HFF-Myc (cell line): ENCODE results near the gene BCL2L15.

ENCODE experiments used
- DNase-seq: peaks from one replicate; pipeline ENCODE4 v3.0.0-alpha.2; 2011; ENCODE audit warnings: low read depth; ENCODE audit errors: extremely low read depth
- H3K4me3 ChIP-seq: replicated peaks from 2 replicates; pipeline ENCODE4 v1.5.1; 2011; ENCODE audit warnings: low read depth, mild to moderate bottlenecking, control low read depth, low read length
- TF ChIP-seq, protein P1 (sequence below): IDR thresholded peaks from 2 replicates; pipeline ENCODE4 v1.5.1; 2012; ENCODE audit warnings: mild to moderate bottlenecking, low read depth, low read length, control low read depth; ENCODE audit errors: missing control alignments

Gene BCL2L15

GRCh38 chr1:113872219-113872935 is 15.0 kb downstream of the BCL2L15 start:
- H3K4me3 ChIP-seq, result no peak overlapping the region
- TF ChIP-seq, protein P1, sequence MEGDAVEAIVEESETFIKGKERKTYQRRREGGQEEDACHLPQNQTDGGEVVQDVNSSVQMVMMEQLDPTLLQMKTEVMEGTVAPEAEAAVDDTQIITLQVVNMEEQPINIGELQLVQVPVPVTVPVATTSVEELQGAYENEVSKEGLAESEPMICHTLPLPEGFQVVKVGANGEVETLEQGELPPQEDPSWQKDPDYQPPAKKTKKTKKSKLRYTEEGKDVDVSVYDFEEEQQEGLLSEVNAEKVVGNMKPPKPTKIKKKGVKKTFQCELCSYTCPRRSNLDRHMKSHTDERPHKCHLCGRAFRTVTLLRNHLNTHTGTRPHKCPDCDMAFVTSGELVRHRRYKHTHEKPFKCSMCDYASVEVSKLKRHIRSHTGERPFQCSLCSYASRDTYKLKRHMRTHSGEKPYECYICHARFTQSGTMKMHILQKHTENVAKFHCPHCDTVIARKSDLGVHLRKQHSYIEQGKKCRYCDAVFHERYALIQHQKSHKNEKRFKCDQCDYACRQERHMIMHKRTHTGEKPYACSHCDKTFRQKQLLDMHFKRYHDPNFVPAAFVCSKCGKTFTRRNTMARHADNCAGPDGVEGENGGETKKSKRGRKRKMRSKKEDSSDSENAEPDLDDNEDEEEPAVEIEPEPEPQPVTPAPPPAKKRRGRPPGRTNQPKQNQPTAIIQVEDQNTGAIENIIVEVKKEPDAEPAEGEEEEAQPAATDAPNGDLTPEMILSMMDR, result no peak
- no peak for DNase-seq

DNA sequence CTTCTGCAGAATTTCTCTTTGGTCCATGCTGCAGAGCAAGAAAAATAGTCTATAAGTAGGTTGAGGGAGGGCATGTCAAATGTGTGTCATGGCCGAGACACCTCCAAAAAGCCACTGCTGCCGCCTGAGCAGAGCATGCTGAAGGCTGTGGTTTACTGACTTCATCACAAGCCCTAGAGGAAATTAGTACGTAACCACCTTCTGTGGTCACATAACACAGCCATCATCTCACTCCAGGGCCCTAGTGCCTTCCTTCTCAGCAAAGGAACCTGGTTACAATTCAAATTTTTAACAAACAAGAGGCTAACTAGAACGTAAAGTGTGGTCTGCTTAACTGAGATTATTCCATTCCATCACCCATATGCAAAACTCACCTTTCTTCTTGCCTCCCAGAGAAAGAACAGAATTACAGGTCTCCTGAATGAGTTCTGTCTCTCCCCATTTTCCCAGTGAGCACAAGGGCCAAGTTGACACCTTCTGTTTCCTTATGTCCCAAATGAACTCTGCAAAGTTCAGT is 15.7 kb downstream of the BCL2L15 start, which contains the start of gene PTPN22:
PTPN22 (minus strand) TSS at position 116 of the 517 bp plus-strand sequence.
- H3K4me3 ChIP-seq, result no peak within 1 kb of the TSS
- TF ChIP-seq, protein P1, result no peak
- DNase-seq, result peak; percentile 38

- H3K4me3 ChIP-seq, result no peak overlapping the region
- DNase-seq, result no peak
- TF ChIP-seq, protein P1, result no peak
Observed at GRCh38 chr1:113870778-113871177, 16.6 kb downstream of the BCL2L15 start.

DNA sequence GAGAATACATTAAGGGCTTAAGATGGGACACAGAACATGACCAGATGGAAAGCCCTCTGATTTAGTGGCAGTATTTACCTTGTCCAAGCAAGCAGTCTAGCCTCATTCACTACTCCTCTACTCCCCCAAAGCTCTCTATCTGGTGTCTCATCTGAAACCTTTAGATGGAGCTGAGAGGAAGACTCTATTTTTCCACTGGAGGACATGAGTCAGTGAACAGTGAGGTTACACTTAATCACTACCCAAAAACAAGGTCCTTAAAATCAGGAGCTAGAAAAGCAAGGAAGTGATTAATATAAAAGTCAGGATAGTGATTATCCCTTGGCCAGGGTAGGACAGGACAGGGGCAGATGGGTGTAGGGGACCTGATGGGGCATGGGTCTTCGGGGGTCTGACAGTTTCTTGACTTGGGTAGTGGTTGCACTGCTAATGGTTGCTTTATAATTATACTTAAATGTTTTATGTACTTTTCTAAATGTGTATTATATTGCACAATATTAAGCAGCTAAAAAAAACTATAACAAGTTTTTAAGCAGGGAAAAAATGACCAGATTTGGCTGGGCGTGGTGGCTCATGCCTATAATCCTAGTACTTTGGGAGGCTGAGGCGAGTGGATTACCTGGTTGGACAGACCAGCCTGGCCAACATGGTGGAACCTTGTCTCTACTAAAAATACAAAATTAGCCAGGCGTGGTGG is 18.8 kb downstream of the BCL2L15 start:
- no peak for DNase-seq
- TF ChIP-seq, protein P1, result no peak
- no peak overlapping the region for H3K4me3 ChIP-seq

DNA sequence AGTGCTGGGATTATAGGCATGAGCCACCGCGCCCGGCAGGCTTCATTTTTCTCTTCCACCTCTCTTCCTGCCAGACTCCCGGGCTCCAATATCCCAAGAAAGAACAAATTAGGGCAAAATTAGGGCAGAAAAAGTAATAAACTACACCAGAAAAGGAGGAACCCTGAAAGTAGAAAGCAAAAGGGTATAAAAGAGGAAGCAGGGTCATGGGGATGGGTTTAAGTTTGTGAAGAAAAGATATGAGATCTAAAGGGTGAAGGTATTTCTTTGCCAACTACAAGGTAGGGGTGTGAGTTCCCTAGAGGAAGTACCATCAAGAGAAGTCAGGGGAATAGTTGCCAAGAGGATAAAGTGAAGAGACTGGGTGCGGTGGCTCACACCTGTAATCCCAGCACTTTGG is 25.7 kb downstream of the BCL2L15 start:
- TF ChIP-seq, protein P1, result no peak
- H3K4me3 ChIP-seq, result no peak overlapping the region
- no peak for DNase-seq

DNA sequence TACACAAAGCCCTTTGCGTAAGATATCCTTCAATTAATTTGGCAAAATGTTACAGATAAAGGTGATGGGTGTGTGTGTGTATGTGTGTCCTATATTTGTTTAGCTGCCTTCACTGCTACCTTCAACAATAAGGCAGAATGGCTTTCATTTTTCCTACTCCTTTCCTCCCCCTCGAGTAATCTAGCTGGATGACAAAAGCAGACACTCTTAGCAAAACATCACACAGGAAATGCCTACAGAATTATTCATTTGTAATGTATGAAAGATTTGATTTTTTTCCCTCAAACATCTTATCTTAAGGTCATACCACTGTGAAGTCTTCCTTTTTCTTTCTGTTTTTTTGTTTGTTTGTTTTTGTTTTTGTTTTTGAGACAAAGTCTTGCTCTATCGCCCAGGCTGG is 26.5 kb downstream of the BCL2L15 start:
- no peak overlapping the region for H3K4me3 ChIP-seq
- TF ChIP-seq, protein P1, result no peak
- peak; percentile 22 for DNase-seq
